K562 (cell line): ENCODE measurements around the gene MVP. TPM values are rescaled to one million over a fixed set of nuclear protein-coding genes. Genes with fewer than 3 reads are reported as not detected.

Experiments
- CBFA2T3 ChIP-seq: fragments of 450-650 bp; IDR thresholded peaks from 2 replicates; pipeline ENCODE4 v1.6.1; 2017
- CBX3 ChIP-seq, 2 experiments: IDR thresholded peaks; 1 replicate in 1 of 2; 2 replicates in 1 of 2; pipeline ENCODE4 v1.6.1; 2012; ENCODE audit warnings: inconsistent platforms in 2 of 2, low read length in 2 of 2, borderline replicate concordance in 1 of 2, control low read depth in 1 of 2
- CSDE1 ChIP-seq, 2 experiments: fragments of 450-650 bp; IDR thresholded peaks; 2 replicates each; pipeline ENCODE4 v1.6.1; 2016; ENCODE audit warnings: mild to moderate bottlenecking in 1 of 2
- ESRRB ChIP-seq: fragments of 250-450 bp; sonication (Bioruptor Pico); IDR thresholded peaks from 2 replicates; pipeline ENCODE4 v1.5.0; 2020; ENCODE audit warnings: mild to moderate bottlenecking, moderate library complexity, borderline replicate concordance
- HMGN3 ChIP-seq: IDR thresholded peaks from 2 replicates; pipeline ENCODE4 v1.6.1; 2011; ENCODE audit warnings: borderline replicate concordance, low read depth, mild to moderate bottlenecking, mixed read lengths, low read length; ENCODE audit not compliant: insufficient read length; ENCODE audit errors: extremely low read depth
- HNRNPUL1 ChIP-seq: fragments of 200-400 bp; formaldehyde crosslinking; IDR thresholded peaks from 2 replicates; pipeline ENCODE4 v1.6.1; 2017; ENCODE audit warnings: low read length
- HOXB6 ChIP-seq: fragments of 250-450 bp; sonication (Bioruptor Pico); IDR thresholded peaks from 2 replicates; pipeline ENCODE4 v1.5.1; 2022; ENCODE audit warnings: mild to moderate bottlenecking, borderline replicate concordance
- MCM7 ChIP-seq, 2 experiments: fragments of 450-650 bp; IDR thresholded peaks; 2 replicates each; pipeline ENCODE4 v1.6.1; 2016 to 2018
- PML ChIP-seq: IDR thresholded peaks from 2 replicates; pipeline ENCODE4 v1.6.1; 2012; ENCODE audit warnings: low read length, inconsistent platforms
- RBM22 ChIP-seq: fragments of 200-400 bp; formaldehyde crosslinking; IDR thresholded peaks from 2 replicates; pipeline ENCODE4 v1.6.1; 2018; ENCODE audit warnings: low read length, low read depth; ENCODE audit not compliant: poor library complexity, severe bottlenecking
- RBM25 ChIP-seq: fragments of 200-400 bp; formaldehyde crosslinking; IDR thresholded peaks from 2 replicates; pipeline ENCODE4 v1.6.1; 2018; ENCODE audit warnings: low read length, low read depth, moderate library complexity; ENCODE audit not compliant: severe bottlenecking
- SAFB ChIP-seq: fragments of 200-400 bp; formaldehyde crosslinking; IDR thresholded peaks from 2 replicates; pipeline ENCODE4 v1.6.1; 2017; ENCODE audit warnings: low read depth, low read length, borderline replicate concordance
- ZNF124 ChIP-seq: sonication (generic); formaldehyde crosslinking; IDR thresholded peaks from 2 replicates; pipeline ENCODE4 v1.8.1; 2022; ENCODE audit warnings: missing genetic modification reagents
- polyA plus RNA-seq, 8 experiments: library from polyadenylated mRNA; depleted of rRNA in 4 of 8; stranded (reverse) in 5 of 8; unstranded in 3 of 8; fragments of >200 nt; fragmentation: Nextera tagmentation in 2 of 8; fragmentation: Illumina TruSeq in 1 of 8; extraction: Ambion mirVana in 2 of 8; extraction: Trizol in 1 of 8; gene quantifications; 2 replicates each; pipeline versions ENCODE4 v1.2.1 to v1.2.3, GENCODE V29; 2011 to 2014; ENCODE audit warnings: inconsistent platforms in 1 of 8, missing spikeins in 1 of 8
- total RNA-seq, 7 experiments: library from RNA; depleted of rRNA in 6 of 7; stranded (reverse); fragments of >200 nt in 6 of 7; fragmentation: Illumina TruSeq in 2 of 7; extraction: Trizol in 2 of 7; gene quantifications; 2 replicates each; pipeline versions ENCODE4 v1.2.1 to v1.2.3, GENCODE V29; 2011 to 2021; ENCODE audit warnings: low replicate concordance in 1 of 7
- TF ChIP-seq, protein P1 (sequence below): sonication (generic); formaldehyde crosslinking; IDR thresholded peaks from 2 replicates; pipeline ENCODE4 v1.8.0; 2022; ENCODE audit warnings: mild to moderate bottlenecking, missing genetic modification reagents, borderline replicate concordance
- TF ChIP-seq, protein P2 (sequence below): fragments of 250-450 bp; sonication (Bioruptor Pico); IDR thresholded peaks from 2 replicates; pipeline ENCODE4 v1.4.0; 2020; ENCODE audit warnings: mild to moderate bottlenecking, moderate library complexity, borderline replicate concordance
- TF ChIP-seq, protein P3 (sequence below): fragments of 450-650 bp; IDR thresholded peaks from 2 replicates; pipeline ENCODE4 v1.6.1; 2017; ENCODE audit warnings: antibody characterized with exemption
- TF ChIP-seq, protein P4 (sequence below): sonication (generic); formaldehyde crosslinking; IDR thresholded peaks from 2 replicates; pipeline ENCODE4 v1.8.1; 2023; ENCODE audit warnings: mild to moderate bottlenecking, missing genetic modification reagents

The MVP gene
- total and polyA plus RNA-seq, 9 of the 15 experiments (the other 6 are each of a cell fraction or from before 2014, with no cell fraction given): 0.39 to 1.9 (median 0.76) TPM; not detected in 2

DNA sequence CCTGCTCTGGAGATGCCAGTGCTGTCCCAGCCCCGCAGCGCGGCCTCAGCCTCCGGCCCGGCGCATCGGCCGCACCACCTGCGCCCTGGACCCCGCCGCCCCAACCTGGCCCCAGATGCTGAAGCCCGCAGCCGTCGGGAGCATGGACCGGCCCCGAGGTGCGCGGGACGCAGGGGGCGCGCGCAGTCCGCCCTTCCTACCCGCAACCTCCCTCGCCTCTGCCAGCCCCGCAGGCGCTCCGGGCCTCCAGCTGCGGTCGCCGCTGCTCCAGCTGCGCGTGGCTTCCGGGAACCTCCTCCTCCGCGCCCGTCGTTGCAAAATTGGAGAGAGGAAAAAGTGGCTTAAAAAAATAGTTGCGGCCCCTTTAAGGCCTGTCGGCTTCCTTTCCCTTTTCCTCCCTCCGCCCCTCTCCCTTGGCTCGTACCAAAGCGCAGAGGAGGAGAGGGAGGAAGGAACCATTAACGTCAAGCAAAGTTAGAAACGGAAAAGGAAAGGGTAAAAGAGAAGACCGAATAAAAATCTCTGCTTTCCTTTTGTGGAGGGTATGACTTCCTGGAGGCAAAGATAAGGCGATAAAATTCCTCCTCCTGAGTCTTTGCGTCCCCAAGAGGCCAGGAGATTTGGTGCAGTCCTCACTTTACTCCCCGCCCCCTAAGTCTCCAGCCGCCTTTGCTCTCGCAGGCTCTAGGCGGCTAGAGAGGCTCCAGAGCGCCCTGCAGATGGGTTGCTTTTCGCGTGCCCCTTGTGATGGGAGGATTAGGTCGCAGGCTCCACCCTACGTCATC is 42.8 kb downstream of the MVP start, which contains the start of gene CDIPT (continued):
- no peak for TF ChIP-seq ZNF124 (CRISPR knock-in tag)
- TF ChIP-seq, protein P1, sequence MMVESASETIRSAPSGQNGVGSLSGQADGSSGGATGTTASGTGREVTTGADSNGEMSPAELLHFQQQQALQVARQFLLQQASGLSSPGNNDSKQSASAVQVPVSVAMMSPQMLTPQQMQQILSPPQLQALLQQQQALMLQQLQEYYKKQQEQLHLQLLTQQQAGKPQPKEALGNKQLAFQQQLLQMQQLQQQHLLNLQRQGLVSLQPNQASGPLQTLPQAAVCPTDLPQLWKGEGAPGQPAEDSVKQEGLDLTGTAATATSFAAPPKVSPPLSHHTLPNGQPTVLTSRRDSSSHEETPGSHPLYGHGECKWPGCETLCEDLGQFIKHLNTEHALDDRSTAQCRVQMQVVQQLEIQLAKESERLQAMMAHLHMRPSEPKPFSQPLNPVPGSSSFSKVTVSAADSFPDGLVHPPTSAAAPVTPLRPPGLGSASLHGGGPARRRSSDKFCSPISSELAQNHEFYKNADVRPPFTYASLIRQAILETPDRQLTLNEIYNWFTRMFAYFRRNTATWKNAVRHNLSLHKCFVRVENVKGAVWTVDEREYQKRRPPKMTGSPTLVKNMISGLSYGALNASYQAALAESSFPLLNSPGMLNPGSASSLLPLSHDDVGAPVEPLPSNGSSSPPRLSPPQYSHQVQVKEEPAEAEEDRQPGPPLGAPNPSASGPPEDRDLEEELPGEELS (CRISPR knock-in tag): 0 out of 2 replicates have a peak, but pooled peaks have one; percentile 74
- no peak for TF ChIP-seq HOXB6 (CRISPR knock-in tag)
- no peak for TF ChIP-seq RBM22
- TF ChIP-seq MCM7 (IDR thresholded peaks at IDR 0.05): 0 out of 4 replicates have a peak, but pooled peaks of 1 of the 2 experiments have one; percentile 52
- TF ChIP-seq CBFA2T3: peak; percentile 51
- TF ChIP-seq HNRNPUL1: no peak
- TF ChIP-seq, protein P2, sequence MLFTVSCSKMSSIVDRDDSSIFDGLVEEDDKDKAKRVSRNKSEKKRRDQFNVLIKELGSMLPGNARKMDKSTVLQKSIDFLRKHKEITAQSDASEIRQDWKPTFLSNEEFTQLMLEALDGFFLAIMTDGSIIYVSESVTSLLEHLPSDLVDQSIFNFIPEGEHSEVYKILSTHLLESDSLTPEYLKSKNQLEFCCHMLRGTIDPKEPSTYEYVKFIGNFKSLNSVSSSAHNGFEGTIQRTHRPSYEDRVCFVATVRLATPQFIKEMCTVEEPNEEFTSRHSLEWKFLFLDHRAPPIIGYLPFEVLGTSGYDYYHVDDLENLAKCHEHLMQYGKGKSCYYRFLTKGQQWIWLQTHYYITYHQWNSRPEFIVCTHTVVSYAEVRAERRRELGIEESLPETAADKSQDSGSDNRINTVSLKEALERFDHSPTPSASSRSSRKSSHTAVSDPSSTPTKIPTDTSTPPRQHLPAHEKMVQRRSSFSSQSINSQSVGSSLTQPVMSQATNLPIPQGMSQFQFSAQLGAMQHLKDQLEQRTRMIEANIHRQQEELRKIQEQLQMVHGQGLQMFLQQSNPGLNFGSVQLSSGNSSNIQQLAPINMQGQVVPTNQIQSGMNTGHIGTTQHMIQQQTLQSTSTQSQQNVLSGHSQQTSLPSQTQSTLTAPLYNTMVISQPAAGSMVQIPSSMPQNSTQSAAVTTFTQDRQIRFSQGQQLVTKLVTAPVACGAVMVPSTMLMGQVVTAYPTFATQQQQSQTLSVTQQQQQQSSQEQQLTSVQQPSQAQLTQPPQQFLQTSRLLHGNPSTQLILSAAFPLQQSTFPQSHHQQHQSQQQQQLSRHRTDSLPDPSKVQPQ (CRISPR knock-in tag): no peak
- no peak for TF ChIP-seq CSDE1 (IDR thresholded peaks at IDR 0.05)
- no peak for TF ChIP-seq CBX3 (IDR thresholded peaks at IDR 0.05; ENCODE audit: borderline replicate concordance in 1 of 2, low read length in 2 of 2)
- TF ChIP-seq, protein P3, sequence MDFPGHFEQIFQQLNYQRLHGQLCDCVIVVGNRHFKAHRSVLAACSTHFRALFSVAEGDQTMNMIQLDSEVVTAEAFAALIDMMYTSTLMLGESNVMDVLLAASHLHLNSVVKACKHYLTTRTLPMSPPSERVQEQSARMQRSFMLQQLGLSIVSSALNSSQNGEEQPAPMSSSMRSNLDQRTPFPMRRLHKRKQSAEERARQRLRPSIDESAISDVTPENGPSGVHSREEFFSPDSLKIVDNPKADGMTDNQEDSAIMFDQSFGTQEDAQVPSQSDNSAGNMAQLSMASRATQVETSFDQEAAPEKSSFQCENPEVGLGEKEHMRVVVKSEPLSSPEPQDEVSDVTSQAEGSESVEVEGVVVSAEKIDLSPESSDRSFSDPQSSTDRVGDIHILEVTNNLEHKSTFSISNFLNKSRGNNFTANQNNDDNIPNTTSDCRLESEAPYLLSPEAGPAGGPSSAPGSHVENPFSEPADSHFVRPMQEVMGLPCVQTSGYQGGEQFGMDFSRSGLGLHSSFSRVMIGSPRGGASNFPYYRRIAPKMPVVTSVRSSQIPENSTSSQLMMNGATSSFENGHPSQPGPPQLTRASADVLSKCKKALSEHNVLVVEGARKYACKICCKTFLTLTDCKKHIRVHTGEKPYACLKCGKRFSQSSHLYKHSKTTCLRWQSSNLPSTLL: no peak
- no peak for TF ChIP-seq ESRRB (CRISPR knock-in tag)
- peak; percentile 53; the same call in 1 of the 2 replicates for TF ChIP-seq PML
- no peak for TF ChIP-seq SAFB
- peak; percentile 65 for TF ChIP-seq HMGN3
- TF ChIP-seq, protein P4, sequence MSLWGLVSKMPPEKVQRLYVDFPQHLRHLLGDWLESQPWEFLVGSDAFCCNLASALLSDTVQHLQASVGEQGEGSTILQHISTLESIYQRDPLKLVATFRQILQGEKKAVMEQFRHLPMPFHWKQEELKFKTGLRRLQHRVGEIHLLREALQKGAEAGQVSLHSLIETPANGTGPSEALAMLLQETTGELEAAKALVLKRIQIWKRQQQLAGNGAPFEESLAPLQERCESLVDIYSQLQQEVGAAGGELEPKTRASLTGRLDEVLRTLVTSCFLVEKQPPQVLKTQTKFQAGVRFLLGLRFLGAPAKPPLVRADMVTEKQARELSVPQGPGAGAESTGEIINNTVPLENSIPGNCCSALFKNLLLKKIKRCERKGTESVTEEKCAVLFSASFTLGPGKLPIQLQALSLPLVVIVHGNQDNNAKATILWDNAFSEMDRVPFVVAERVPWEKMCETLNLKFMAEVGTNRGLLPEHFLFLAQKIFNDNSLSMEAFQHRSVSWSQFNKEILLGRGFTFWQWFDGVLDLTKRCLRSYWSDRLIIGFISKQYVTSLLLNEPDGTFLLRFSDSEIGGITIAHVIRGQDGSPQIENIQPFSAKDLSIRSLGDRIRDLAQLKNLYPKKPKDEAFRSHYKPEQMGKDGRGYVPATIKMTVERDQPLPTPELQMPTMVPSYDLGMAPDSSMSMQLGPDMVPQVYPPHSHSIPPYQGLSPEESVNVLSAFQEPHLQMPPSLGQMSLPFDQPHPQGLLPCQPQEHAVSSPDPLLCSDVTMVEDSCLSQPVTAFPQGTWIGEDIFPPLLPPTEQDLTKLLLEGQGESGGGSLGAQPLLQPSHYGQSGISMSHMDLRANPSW: no peak
- no peak for TF ChIP-seq RBM25
